HCT116 (cell line): ENCODE measurements around the gene THBS4. TPM values are rescaled to one million over a fixed set of nuclear protein-coding genes. Genes with fewer than 3 reads are reported as not detected.

ENCODE experiments used
- ATAC-seq: fragments of 200-7000 bp; cut with Tn5 transposase; 2 replicates; pipeline ENCODE4 v1.9.1; 2020; ENCODE audit warnings: mild to moderate bottlenecking, moderate library complexity
- BruUV-seq: library from RNA; stranded (reverse); fragments of 400-500 nt; replicated peaks from 2 replicates; lab custom pipeline; 2021; lab: Mats Ljungman, UMichigan
- CTCF ChIA-PET: fragments of 300-600 bp; sonication (Branson Sonifier 250); formaldehyde crosslinking; loops from one replicate; lab custom pipeline; 2021; ENCODE audit warnings: antibody characterized with exemption; lab: Charles Lee
- POLR2A ChIA-PET: fragments of 300-600, 350-600 bp; sonication (Branson Sonifier 250); formaldehyde crosslinking; loops from one replicate; lab custom pipeline; 2021; ENCODE audit warnings: antibody characterized with exemption; lab: Charles Lee
- RAD21 ChIA-PET, 2 experiments: fragments of 300-600 bp; sonication (Branson Sonifier 250); formaldehyde crosslinking; loops; one replicate each; lab custom pipeline; 2023; ENCODE audit warnings: low total read pairs in 2 of 2; ENCODE audit not compliant: uncharacterized antibody in 2 of 2, unreplicated experiment in 2 of 2, low non-redundant PET in 1 of 2; lab: Charles Lee
- DNase-seq: peaks from one replicate; pipeline ENCODE4 v3.0.0-alpha.2; 2010; ENCODE audit warnings: low read depth, low spot score
- H2AFZ ChIP-seq: fragments of 200-600 bp; shearing (Covaris generic), sonication (generic); 2 replicates; pipeline ENCODE4 v1.6.1; 2017; ENCODE audit warnings: low read depth, mixed run types, mixed read lengths, antibody characterized with exemption, low read length; ENCODE audit not compliant: poor library complexity, severe bottlenecking
- H3K27ac ChIP-seq: 2 replicates; pipeline ENCODE4 v1.5.1; 2012; ENCODE audit warnings: low read depth, low read length
- H3K27me3 ChIP-seq: fragments of 200-600 bp; sonication (generic); 2 replicates; pipeline ENCODE4 v1.6.1; 2016; ENCODE audit warnings: mixed run types, low read length, mixed read lengths; ENCODE audit not compliant: insufficient read depth
- H3K36me3 ChIP-seq, 2 experiments: fragments of 200-500 bp in 1 of 2; fragments of 200-600 bp in 1 of 2; sonication (Bioruptor generic) in 1 of 2; sonication (generic) in 1 of 2; 2 replicates each; pipeline versions ENCODE4 v1.5.1 to v1.6.1; 2014 to 2016; ENCODE audit warnings: low read length in 2 of 2, inconsistent platforms in 1 of 2, mixed read lengths in 1 of 2, mixed run types in 1 of 2; ENCODE audit not compliant: insufficient read depth in 2 of 2, control insufficient read depth in 1 of 2
- H3K4me1 ChIP-seq, 2 experiments: fragments of 200-600 bp in 1 of 2; sonication (generic) in 1 of 2; 2 replicates each; pipeline versions ENCODE4 v1.5.1 to v1.6.1; 2012 to 2017; ENCODE audit warnings: low read length in 2 of 2, inconsistent platforms in 1 of 2, mild to moderate bottlenecking in 1 of 2, mixed read lengths in 1 of 2, mixed run types in 1 of 2, moderate library complexity in 1 of 2; ENCODE audit not compliant: insufficient read depth in 2 of 2, control insufficient read depth in 1 of 2
- H3K4me2 ChIP-seq: fragments of 200-600 bp; sonication (generic); 2 replicates; pipeline ENCODE4 v1.6.1; 2017; ENCODE audit warnings: mixed run types, low read length, mixed read lengths
- H3K4me3 ChIP-seq, 2 experiments: fragments of 200-600 bp in 1 of 2; sonication (generic) in 1 of 2; replicated peaks in 1 of 2; 2 replicates each; pipeline ENCODE4 v1.5.1; 2011 to 2016; ENCODE audit warnings: low read length in 2 of 2, control low read depth in 1 of 2, low read depth in 1 of 2, mild to moderate bottlenecking in 1 of 2, mixed read lengths in 1 of 2, mixed run types in 1 of 2
- H3K79me2 ChIP-seq: fragments of 200-600 bp; sonication (generic); 2 replicates; pipeline ENCODE4 v1.6.1; 2017; ENCODE audit warnings: mild to moderate bottlenecking, mixed run types, low read length, moderate library complexity, mixed read lengths; ENCODE audit not compliant: insufficient read depth
- H3K9ac ChIP-seq: fragments of 200-600 bp; sonication (generic); 2 replicates; pipeline ENCODE4 v1.6.1; 2016; ENCODE audit warnings: low read length, mixed read lengths
- H3K9me2 ChIP-seq: fragments of 200-600 bp; sonication (generic), shearing (Covaris generic); 2 replicates; pipeline ENCODE4 v1.6.1; 2017; ENCODE audit warnings: mixed run types, mild to moderate bottlenecking, moderate library complexity; ENCODE audit not compliant: insufficient read depth
- H3K9me3 ChIP-seq, 2 experiments: fragments of 200-500 bp in 1 of 2; fragments of 200-600 bp in 1 of 2; sonication (Bioruptor generic) in 1 of 2; sonication (generic) in 1 of 2; 2 replicates each; pipeline ENCODE4 v1.6.1; 2014 to 2017; ENCODE audit warnings: low read length in 2 of 2, mixed read lengths in 2 of 2, inconsistent platforms in 1 of 2, low read depth in 1 of 2, mild to moderate bottlenecking in 1 of 2, mixed run types in 1 of 2, moderate library complexity in 1 of 2; ENCODE audit not compliant: control insufficient read depth in 1 of 2, insufficient read depth in 1 of 2
- H4K20me1 ChIP-seq: fragments of 200-600 bp; sonication (generic), shearing (Covaris generic); 2 replicates; pipeline ENCODE4 v1.6.1; 2017; ENCODE audit warnings: mixed run types, mild to moderate bottlenecking, moderate library complexity; ENCODE audit not compliant: insufficient read depth
- ATF3 ChIP-seq: IDR thresholded peaks from 2 replicates; pipeline ENCODE4 v1.6.1; 2012
- CTCF ChIP-seq, 3 experiments: fragments of 200-600 bp in 1 of 3; sonication (generic) in 1 of 3; IDR thresholded peaks in 2 of 3; conservative IDR thresholded peaks in 1 of 3; 2 replicates each; pipeline ENCODE4 v1.5.1; 2012 to 2017; ENCODE audit warnings: low read depth in 2 of 3, low read length in 2 of 3, antibody characterized with exemption in 1 of 3, borderline replicate concordance in 1 of 3, control low read depth in 1 of 3, mild to moderate bottlenecking in 1 of 3, mixed read lengths in 1 of 3, mixed run types in 1 of 3, moderate library complexity in 1 of 3; ENCODE audit not compliant: insufficient read depth in 1 of 3
- ELF1 ChIP-seq: IDR thresholded peaks from 2 replicates; pipeline ENCODE4 v1.6.1; 2012; ENCODE audit warnings: low read depth, borderline replicate concordance
- EZH2 ChIP-seq: fragments of 200-600 bp; sonication (generic); IDR thresholded peaks from 2 replicates; pipeline ENCODE4 v1.6.1; 2017; ENCODE audit warnings: antibody characterized with exemption, mixed run types
- EZH2phosphoT487 ChIP-seq: fragments of 200-600 bp; IDR thresholded peaks from 2 replicates; pipeline ENCODE4 v1.6.1; 2018; ENCODE audit warnings: antibody characterized with exemption, borderline replicate concordance
- FOSL1 ChIP-seq: IDR thresholded peaks from 2 replicates; pipeline ENCODE4 v1.6.1; 2012; ENCODE audit warnings: low read depth
- JUND ChIP-seq: IDR thresholded peaks from 2 replicates; pipeline ENCODE4 v1.6.1; 2012
- MAX ChIP-seq: IDR thresholded peaks from 2 replicates; pipeline ENCODE4 v1.6.1; 2012
- POLR2A ChIP-seq: IDR thresholded peaks from 2 replicates; pipeline ENCODE4 v1.7.0; 2011; ENCODE audit warnings: borderline replicate concordance; ENCODE audit not compliant: insufficient read depth, insufficient read length; ENCODE audit errors: extremely low read depth
- RAD21 ChIP-seq: IDR thresholded peaks from 2 replicates; pipeline ENCODE4 v1.6.1; 2012; ENCODE audit warnings: low read depth, mild to moderate bottlenecking
- SIN3A ChIP-seq: IDR thresholded peaks from 2 replicates; pipeline ENCODE4 v1.6.1; 2012; ENCODE audit warnings: low read depth
- SP1 ChIP-seq: IDR thresholded peaks from 2 replicates; pipeline ENCODE4 v1.6.1; 2012; ENCODE audit warnings: low read depth
- TCF7L2 ChIP-seq: IDR thresholded peaks from 2 replicates; pipeline ENCODE4 v1.7.0; 2011; ENCODE audit warnings: borderline replicate concordance, inconsistent platforms; ENCODE audit not compliant: insufficient read depth, insufficient read length; ENCODE audit errors: extremely low read depth
- YY1 ChIP-seq: IDR thresholded peaks from 2 replicates; pipeline ENCODE4 v1.6.1; 2011; ENCODE audit warnings: low read length, low read depth, moderate library complexity, mild to moderate bottlenecking; ENCODE audit not compliant: insufficient replicate concordance; ENCODE audit errors: extremely low read depth
- ZFX ChIP-seq: fragments of 450-650 bp; IDR thresholded peaks from 2 replicates; pipeline ENCODE4 v1.6.1; 2017
- intact Hi-C: fragments of 100-400 bp; cut with micrococcal nuclease; formaldehyde crosslinking; loops from 2 replicates; pipeline ENCODE4 v1.10.0; 2022
- total RNA-seq: library from RNA; stranded (reverse); gene quantifications from one replicate; pipeline ENCODE4 v1.2.1, GENCODE V29; 2021; ENCODE audit not compliant: unreplicated experiment

THBS4 gene
- total RNA-seq, 1 experiment from 2014 or later, result 1.5 TPM

- CTCF ChIA-PET, result no interaction called here
- no TSS peak for BruUV-seq
- Histone ChIP-seq H4K20me1 (no peaks in the 10 kb centered on the region), H2AFZ (no peak overlapping the region), H3K27ac (no peak overlapping the region), H3K9me3 (no peaks in the 10 kb centered on the region), H3K9ac (no peak overlapping the region), H3K4me2 (no peak overlapping the region), H3K4me1 (no peaks in the 10 kb centered on the region), H3K27me3 (no peaks in the 10 kb centered on the region), H3K79me2 (no peaks in the 10 kb centered on the region), H3K4me3 (no peak overlapping the region), H3K36me3 (no peaks in the 10 kb centered on the region), H3K9me2 (no peaks in the 10 kb centered on the region)
- ATAC-seq (no peak), DNase-seq (no peak)
- intact Hi-C loops, result no loop called here
- RAD21 ChIA-PET, result no interaction called here
- TF ChIP-seq SP1 (no peak), EZH2 (no peak), ZFX (no peak), POLR2A (no peak), SIN3A (no peak), RAD21 (no peak), YY1 (no peak), EZH2phosphoT487 (no peak), JUND (no peak), CTCF (IDR thresholded peaks at IDR 0.05 in 2 of 3, conservative IDR thresholded peaks at IDR 0.05 in 1 of 3; ENCODE audit: borderline replicate concordance in 1 of 3, insufficient read depth in 1 of 3, low read depth in 2 of 3, low read length in 2 of 3) (no peak), TCF7L2 (no peak), ATF3 (no peak), FOSL1 (no peak), MAX (no peak), ELF1 (no peak)
- POLR2A ChIA-PET, result no interaction called here
Measured at GRCh38 chr5:79999722-80000121, 35.4 kb upstream of the THBS4 start.
